Osteoblast (primary cell): Measurements from ENCODE around the gene RPS6KA5. TPM values are rescaled to one million over a fixed set of nuclear protein-coding genes. Genes with fewer than 3 reads are reported as not detected.

ENCODE experiments used
- DNase-seq: peaks from one replicate; pipeline ENCODE4 v3.0.0; 2011; ENCODE audit warnings: low spot score, mixed read lengths; ENCODE audit not compliant: insufficient read length; ENCODE audit errors: missing footprints
- H2AFZ ChIP-seq: 2 replicates; pipeline ENCODE4 v1.6.0; 2011; ENCODE audit warnings: mild to moderate bottlenecking, low read length
- H3K27ac ChIP-seq: 2 replicates; pipeline ENCODE4 v1.5.1; 2011; ENCODE audit warnings: mild to moderate bottlenecking, low read depth, low read length, moderate library complexity
- H3K27me3 ChIP-seq: 2 replicates; pipeline ENCODE4 v1.6.0; 2012; ENCODE audit warnings: mild to moderate bottlenecking, control low read depth, inconsistent platforms, low read length, moderate library complexity; ENCODE audit not compliant: insufficient read depth
- H3K36me3 ChIP-seq: 2 replicates; pipeline ENCODE4 v1.5.1; 2011; ENCODE audit warnings: mild to moderate bottlenecking, low read length, control low read depth, moderate library complexity; ENCODE audit not compliant: insufficient read depth
- H3K4me1 ChIP-seq: 2 replicates; pipeline ENCODE4 v1.5.1; 2011; ENCODE audit warnings: mild to moderate bottlenecking, low read length, control low read depth, moderate library complexity; ENCODE audit not compliant: insufficient read depth
- H3K4me2 ChIP-seq: 2 replicates; pipeline ENCODE4 v1.6.0; 2011; ENCODE audit warnings: mild to moderate bottlenecking, low read length; ENCODE audit not compliant: insufficient read depth
- H3K4me3 ChIP-seq: fragments of 200-600 bp; sonication (generic); 3 replicates; pipeline ENCODE4 v1.5.1; 2012; ENCODE audit warnings: mild to moderate bottlenecking, low read length, inconsistent platforms; ENCODE audit not compliant: insufficient read depth
- H3K79me2 ChIP-seq: 2 replicates; pipeline ENCODE4 v1.6.0; 2012; ENCODE audit warnings: mild to moderate bottlenecking, low read length, control low read depth, inconsistent platforms; ENCODE audit not compliant: insufficient read depth
- H3K9me3 ChIP-seq: 2 replicates; pipeline ENCODE4 v1.5.1; 2011; ENCODE audit warnings: low read depth, low read length, control low read depth
- H4K20me1 ChIP-seq: 2 replicates; pipeline ENCODE4 v1.6.0; 2012; ENCODE audit warnings: mild to moderate bottlenecking, low read length, control low read depth; ENCODE audit not compliant: insufficient read depth
- CTCF ChIP-seq: IDR thresholded peaks from 2 replicates; pipeline ENCODE4 v1.5.1; 2011; ENCODE audit warnings: mild to moderate bottlenecking, low read depth, low read length, moderate library complexity; ENCODE audit errors: extremely low read depth
- total RNA-seq: library from RNA; depleted of rRNA; stranded (reverse); fragments of >200 nt; gene quantifications from 2 replicates; pipeline ENCODE4 v1.2.3, GENCODE V29; 2012

RPS6KA5 gene
- total RNA-seq, 1 donor: 1.4 TPM

- no peaks in the 10 kb centered on the region for H3K9me3 ChIP-seq
- H3K27ac ChIP-seq: no peak overlapping the region
- H4K20me1 ChIP-seq: no peaks in the 10 kb centered on the region
- peaks cover 2% of the 10 kb centered on the region for H3K27me3 ChIP-seq
- no peak overlapping the region for H3K4me2 ChIP-seq
- no peak overlapping the region for H3K4me3 ChIP-seq
- H3K79me2 ChIP-seq: no peaks in the 10 kb centered on the region
- TF ChIP-seq CTCF: no peak
- no peak overlapping the region for H2AFZ ChIP-seq
- no peaks in the 10 kb centered on the region for H3K36me3 ChIP-seq
- no peak for DNase-seq
- no peaks in the 10 kb centered on the region for H3K4me1 ChIP-seq
These were observed 11.8 kb downstream of the RPS6KA5 start for GRCh38 chr14:91048676-91049075.

GRCh38 chr14:91048265-91048664 lies 12.2 kb downstream of the RPS6KA5 start:
- H3K79me2 ChIP-seq: no peaks in the 10 kb centered on the region
- no peak for DNase-seq
- TF ChIP-seq CTCF: no peak
- H3K9me3 ChIP-seq: no peaks in the 10 kb centered on the region
- no peak overlapping the region for H3K4me3 ChIP-seq
- H3K36me3 ChIP-seq: no peaks in the 10 kb centered on the region
- H2AFZ ChIP-seq: no peak overlapping the region
- no peak overlapping the region for H3K4me2 ChIP-seq
- no peaks in the 10 kb centered on the region for H3K27me3 ChIP-seq
- no peaks in the 10 kb centered on the region for H3K4me1 ChIP-seq
- no peak overlapping the region for H3K27ac ChIP-seq
- no peaks in the 10 kb centered on the region for H4K20me1 ChIP-seq

- Histone ChIP-seq H3K79me2 (no peaks in the 10 kb centered on the region), H4K20me1 (no peaks in the 10 kb centered on the region), H3K27me3 (no peaks in the 10 kb centered on the region), H3K4me1 (no peaks in the 10 kb centered on the region), H3K36me3 (no peaks in the 10 kb centered on the region), H3K4me2 (no peak overlapping the region), H3K4me3 (no peak overlapping the region), H3K27ac (no peak overlapping the region), H2AFZ (no peak overlapping the region), H3K9me3 (no peaks in the 10 kb centered on the region)
- no peak for DNase-seq
- no peak for TF ChIP-seq CTCF
These were observed 13.2 kb downstream of the RPS6KA5 start for GRCh38 chr14:91047174-91047753.

- Histone ChIP-seq H2AFZ (no peak overlapping the region), H3K36me3 (no peaks in the 10 kb centered on the region)
- no peak for TF ChIP-seq CTCF
These were observed 13.9 kb downstream of the RPS6KA5 start for GRCh38 chr14:91046488-91047072.

More at GRCh38 chr14:91046488-91047072, 13.9 kb downstream of the RPS6KA5 start:
- no peak for DNase-seq
- H3K9me3 ChIP-seq: no peaks in the 10 kb centered on the region
- no peak overlapping the region for H3K4me3 ChIP-seq
- H3K4me1 ChIP-seq: no peaks in the 10 kb centered on the region
- H3K4me2 ChIP-seq: no peak overlapping the region
- no peaks in the 10 kb centered on the region for H3K79me2 ChIP-seq
- no peak overlapping the region for H3K27ac ChIP-seq
- no peaks in the 10 kb centered on the region for H3K27me3 ChIP-seq
- no peaks in the 10 kb centered on the region for H4K20me1 ChIP-seq
